HG02798 (cell line): ENCODE results near the gene RTN1.

Experiments used
- ATAC-seq: cut with Tn5 transposase; IDR thresholded peaks from one replicate; pipeline ENCODE4 v1.9.1; 2021; ENCODE audit warnings: mild to moderate bottlenecking; ENCODE audit not compliant: unreplicated experiment, poor library complexity

The RTN1 gene

DNA sequence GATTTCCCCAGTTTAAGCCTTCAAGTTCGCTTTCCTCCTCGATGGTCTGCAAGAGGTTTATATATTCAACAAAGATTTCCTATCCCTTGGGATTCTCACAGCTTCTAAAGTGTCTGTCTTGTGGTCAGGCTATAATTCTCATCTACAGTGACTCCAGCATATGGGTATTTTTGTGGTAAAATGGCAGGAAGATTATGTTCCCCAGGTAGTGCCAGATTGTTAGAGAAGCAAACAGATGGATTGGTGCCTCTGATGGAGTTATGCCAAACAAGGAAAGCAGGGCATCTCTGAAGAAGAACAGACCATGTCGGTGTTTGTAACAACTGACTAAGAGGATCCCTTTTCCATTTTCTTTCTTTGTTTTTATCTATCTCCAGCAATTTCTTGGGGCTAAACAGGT is 288.4 kb downstream of the RTN1 start:
- no peak for ATAC-seq

DNA sequence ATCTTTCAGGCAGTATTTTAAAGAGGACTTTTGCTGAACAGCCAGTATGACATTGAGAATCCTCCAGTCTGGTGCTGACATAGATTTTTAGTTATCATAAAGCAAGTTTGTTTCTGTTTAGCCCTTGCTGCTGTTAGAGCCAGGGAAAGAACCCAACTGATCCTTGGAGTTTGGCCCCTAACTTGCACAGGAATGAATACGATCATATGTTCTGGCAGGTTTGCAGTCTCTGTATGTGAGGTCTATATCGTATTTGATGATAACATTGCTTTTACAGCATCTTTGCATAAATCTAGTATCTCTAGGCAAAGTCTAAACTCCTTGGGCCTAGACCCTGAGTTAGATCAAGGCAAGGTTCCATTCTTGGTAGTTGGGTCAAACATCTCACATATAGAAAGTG is 289.7 kb downstream of the RTN1 start:
- no peak for ATAC-seq

DNA sequence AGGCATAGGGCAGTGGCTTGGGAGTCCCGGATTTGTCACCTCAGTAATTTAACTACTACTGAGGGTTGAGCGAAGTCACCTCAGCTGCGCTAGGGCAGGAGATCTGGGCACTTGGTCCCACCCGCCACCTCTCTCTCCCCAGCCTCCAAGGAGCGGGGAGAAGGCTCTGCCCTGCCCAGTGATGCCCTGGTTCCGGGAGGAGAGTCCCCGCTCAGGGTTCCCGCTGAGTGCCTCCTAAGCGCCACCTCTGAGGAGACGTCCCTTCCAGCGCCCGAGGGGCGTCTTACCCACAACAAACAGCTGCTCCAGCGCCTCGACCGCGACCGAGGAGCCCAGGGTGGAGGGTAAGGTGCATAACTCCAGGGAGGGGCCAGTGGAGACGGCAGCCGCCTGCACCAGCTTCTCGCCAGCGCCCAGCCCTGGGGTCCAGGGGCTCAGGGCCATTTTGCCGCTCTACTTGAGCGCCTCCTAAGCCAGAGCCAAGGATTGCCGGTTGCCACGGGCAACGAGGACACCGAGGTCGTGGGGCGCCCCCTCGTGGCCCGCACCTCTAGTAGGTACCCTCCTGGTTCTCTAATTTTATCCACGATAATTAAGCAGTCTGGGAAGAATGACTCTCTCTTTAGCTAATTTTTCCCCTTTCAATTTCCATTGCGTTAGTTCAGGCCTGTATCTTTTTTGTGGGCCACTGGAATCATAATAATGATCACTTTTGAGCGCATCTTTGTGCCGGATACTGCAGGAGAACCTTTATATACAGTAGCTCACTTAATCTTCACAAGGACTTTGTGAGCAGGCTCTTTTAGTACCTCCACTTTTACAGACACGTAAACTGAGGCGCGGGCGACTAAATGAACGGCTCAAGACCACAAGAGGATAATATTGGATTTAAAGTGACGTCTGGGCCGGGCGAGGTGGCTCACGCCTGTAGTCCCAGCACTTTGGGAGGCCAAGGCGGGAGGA is 294.0 kb downstream of the RTN1 start, which contains the start of gene CCDC175:
TSS of gene CCDC175 (minus strand) at position 481 of the 963 bp plus-strand sequence. CDS start at position 444, 37 bp downstream.
- ATAC-seq = peak; percentile 97

DNA sequence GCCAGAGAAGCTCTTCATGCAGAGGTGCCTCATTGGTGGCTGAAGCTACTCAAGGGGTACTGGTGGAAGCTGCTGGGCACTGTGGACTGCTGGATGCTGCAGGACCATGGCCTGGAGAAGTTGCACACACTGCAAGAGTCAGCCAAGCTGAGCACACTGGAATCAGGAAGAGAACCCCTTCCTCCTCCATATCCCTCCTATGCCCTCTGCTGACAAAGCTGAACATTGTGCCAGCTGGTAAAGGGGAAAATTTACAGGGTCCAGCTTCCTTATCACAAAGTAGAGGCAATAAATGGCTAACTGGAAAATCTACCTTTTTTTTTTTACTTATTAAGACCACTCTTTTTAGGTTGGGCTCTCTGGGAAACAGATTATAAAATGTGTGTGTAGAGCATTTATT is 300.5 kb downstream of the RTN1 start:
- no peak for ATAC-seq

DNA sequence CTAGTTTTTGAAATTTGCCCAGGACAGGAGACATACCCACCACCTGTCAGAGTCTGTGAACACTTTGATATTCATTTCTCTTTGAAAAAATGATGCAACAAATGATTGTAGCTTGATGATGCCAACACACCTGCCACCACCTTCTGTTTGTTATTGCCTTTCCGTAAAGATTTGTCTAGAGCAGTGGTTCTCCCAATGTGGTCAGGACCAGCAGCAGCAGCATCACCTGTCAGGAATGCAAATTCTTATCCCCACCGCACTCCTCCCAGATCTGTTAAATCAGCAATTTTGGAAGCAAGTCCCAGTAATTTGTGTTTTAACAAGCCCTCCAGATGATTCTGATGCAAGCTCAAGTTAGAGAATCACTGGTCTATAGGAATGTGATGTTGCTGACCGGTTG is 303.9 kb downstream of the RTN1 start:
- ATAC-seq = no peak

DNA sequence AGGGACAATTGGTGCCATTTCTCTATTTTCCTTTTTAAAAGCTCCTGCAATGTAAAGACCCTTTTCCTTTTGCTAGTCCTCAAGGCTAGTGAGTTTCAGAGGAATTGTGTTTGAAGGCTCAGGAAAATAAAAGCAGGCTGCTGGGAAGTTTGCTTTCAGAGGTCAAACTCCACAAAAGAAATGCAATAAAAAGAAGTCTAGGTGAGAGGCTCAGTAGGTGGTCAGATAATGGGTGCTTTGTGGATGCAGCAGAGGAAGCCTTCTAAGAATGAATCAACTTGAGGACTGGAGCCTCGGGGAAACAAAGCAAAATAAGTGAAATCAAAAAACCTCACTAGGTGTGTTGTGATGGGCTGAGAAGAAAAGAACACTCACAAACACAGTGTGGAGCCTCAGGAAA is 304.3 kb downstream of the RTN1 start:
- no peak for ATAC-seq

DNA sequence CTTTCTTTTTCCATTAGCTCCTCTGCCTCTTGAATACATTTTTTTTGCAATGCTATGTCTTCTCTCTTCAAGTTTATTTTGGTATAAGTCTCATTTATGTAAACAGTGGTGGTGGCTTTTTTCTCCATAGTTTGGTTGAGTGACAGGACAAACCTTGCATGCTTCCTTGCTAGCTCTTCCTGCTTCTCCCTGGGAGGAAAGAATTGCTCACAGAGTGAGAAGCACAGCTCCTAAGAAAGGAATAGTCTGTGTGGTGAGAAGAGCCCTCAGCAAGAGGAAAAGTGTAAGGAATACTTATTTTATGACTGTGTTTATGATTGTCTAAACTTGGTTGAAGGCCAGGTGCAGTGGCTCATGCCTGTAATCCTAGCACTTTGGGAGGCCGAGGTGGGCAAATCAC is 305.5 kb downstream of the RTN1 start:
- ATAC-seq = no peak

DNA sequence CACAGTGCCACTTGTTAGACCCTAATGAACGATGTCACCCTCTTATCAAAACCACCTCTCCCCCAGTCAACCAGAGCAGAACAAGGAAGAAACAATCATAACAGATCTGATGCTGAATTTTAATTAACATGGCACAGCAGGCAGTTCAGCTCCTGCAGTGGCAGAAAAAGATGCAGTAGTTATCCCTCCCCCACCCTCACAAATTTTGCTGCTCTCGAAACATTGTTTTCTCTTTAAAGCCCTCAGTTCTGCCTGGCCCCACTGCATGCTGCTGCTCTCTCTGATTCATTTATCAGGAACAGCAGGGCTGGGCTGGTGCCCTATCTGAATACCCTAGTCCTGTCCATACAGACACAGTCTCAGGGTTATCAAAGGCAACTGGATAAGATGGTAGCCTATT is 306.2 kb downstream of the RTN1 start:
- no peak for ATAC-seq

DNA sequence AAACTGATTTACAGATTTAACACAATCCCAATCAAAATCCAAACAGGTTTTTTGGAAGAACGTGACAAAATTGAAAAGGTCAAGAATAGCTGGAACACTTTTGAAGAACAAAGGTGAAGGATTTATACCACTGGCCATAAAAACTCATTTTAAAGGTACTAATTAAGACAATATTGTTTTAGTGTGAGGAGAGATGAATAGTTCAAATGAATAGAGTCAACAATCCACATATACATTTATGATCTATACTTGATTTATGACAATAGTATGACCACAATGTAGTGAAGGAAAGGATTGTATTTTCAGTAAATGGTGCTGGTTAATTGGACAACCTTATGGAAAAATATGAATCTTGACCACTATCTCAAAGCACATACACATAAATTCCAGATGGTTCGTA is 323.3 kb downstream of the RTN1 start:
- ATAC-seq = no peak
